Superior temporal gyrus (tissue), 1 donor: ENCODE measurements around the gene BCL11A.

Experiments
- DNase-seq: peaks from one replicate; pipeline ENCODE4 v3.0.0-alpha.2; 2016; ENCODE audit errors: extremely low spot score

The BCL11A gene

DNA sequence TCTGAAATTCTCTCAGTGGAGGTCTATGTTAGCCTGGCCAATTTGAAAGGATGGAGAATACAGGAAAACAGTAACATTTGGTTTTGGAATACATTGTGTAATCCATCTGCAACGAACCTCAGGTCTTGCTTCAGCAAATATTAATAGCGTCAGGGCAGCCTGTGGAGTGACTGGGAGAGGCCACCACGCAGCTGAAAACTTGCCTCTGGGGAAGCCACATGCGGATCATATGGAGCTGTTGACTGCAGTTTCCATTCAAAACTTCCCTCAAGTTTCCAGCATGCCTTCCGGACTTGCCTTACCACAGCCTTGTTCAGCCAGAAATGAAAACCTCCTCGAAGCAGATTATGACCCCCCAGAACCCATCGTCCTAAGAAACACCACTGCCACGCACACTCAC is 25.7 kb downstream of the BCL11A start:
- DNase-seq = no peak

DNA sequence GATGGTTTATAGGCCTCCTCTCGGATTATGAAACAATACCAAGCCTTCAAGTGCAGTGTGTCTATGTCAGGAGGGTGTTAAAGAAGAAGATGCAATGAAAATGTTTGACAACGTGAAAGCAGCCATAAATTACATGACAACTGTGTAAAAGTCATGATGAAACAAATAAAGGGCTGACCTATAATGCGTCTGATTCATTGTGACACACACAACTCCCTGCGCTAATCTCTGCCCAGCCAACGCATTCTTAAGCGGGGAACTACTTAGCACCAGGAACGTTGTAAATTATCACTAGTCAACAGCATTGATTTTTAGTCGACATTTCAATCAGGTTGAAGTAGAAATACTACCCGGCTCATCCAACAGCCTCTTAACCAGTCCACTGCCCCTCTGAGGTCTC is 26.8 kb downstream of the BCL11A start:
- DNase-seq = no peak

- DNase-seq = no peak
These were observed 27.6 kb downstream of the BCL11A start for GRCh38 chr2:60525899-60526298.

GRCh38 chr2:60524874-60525273 is 28.6 kb downstream of the BCL11A start:
- DNase-seq = no peak

DNA sequence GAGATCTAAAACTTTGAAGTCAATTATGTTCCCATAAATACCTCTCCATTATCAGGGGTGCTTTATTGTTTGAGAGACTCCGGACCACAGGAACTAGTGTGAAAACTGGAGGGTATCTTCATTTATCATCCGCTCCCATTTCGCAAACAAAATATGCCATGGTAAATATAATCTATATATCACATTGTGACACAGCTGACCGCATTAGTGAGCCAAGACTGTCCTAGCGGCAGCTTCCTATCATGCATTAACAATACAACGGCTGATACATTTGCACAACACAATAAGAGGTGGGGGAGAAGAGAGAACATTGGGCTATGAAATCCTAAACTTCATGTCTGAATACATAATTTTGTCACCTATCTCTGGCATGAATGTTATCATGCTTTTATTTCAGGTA is 29.5 kb downstream of the BCL11A start:
- no peak for DNase-seq

GRCh38 chr2:60522462-60522861 is 31.0 kb downstream of the BCL11A start:
- no peak for DNase-seq

- no peak for DNase-seq
These were observed 31.8 kb downstream of the BCL11A start for GRCh38 chr2:60521626-60522025.

DNA sequence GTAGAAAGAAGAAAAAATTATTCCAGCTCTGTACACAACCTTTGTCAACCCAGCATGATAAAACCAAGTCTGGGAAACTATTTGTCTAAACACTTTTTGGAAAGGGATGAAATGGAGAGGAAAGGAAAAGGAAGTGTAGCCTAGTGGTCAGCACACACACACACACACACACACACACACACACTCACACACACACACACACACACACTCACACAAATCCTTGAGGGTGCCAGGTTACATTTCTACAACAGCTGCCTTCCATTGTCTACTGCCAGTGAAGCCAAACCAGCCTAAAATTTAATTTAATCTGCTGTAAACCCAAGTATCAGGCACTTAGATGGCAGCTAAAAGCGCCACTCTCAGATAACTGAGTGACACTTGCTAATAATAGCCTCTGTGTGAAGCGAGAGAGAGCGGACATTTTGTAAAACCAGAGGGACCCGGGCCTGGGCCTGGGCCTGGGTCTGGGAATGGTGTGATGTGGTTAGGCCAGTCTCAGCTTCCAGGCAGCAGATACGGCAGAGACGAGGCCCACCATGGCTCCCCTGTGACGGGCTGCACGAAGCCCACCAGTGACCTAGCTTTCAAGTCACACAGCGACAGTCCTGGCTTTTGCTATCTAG is 32.4 kb downstream of the BCL11A start:
- DNase-seq = no peak

GRCh38 chr2:60520151-60520876 is 33.1 kb downstream of the BCL11A start:
- DNase-seq = no peak

- no peak for DNase-seq
These were observed 34.1 kb downstream of the BCL11A start for GRCh38 chr2:60519231-60519863.

DNA sequence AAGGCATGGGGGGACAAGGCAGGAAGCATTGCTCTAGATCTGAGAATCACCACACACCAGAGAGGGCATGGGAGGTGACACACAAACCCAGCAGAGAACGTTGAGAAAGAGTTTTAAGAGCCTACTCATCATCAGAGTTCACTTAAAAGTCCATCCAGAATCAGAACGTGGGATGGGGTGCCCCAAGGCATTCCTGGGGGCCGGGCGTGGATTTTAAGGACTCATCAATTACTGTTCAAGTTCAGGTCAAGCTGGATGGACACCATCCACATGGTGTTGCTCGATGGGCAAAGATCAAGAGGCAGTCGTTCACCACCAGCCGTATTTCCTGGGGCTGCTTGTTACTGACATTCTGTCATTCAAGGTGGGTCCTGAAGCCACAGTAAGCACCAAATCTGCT is 34.9 kb downstream of the BCL11A start:
- no peak for DNase-seq

GRCh38 chr2:60517446-60517845 is 36.0 kb downstream of the BCL11A start:
- no peak for DNase-seq

- no peak for DNase-seq
These were observed 36.6 kb downstream of the BCL11A start for GRCh38 chr2:60516826-60517225.

GRCh38 chr2:60516383-60516811 is 37.1 kb downstream of the BCL11A start:
- no peak for DNase-seq

GRCh38 chr2:60515721-60516226 is 37.7 kb downstream of the BCL11A start:
- DNase-seq = no peak

DNA sequence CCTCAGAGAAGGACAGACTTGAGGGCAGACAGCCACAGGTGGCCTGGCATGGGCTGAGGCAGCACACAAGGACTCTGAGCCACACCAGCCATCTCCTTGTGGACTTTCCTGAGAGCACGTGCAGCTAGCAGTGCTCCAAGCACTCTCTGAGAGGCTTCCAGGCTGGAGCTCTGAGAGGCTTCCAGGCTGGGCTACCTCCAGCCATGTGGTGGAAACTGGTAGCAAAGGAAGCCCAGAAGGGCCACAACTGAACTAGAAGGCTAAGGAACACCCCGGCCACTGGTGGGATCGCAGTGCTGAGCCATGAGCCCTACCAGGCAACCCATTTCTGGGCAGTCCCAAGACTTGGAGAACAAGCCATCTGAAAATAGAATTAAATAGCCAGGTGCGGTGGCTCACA is 39.5 kb downstream of the BCL11A start:
- DNase-seq = no peak

DNA sequence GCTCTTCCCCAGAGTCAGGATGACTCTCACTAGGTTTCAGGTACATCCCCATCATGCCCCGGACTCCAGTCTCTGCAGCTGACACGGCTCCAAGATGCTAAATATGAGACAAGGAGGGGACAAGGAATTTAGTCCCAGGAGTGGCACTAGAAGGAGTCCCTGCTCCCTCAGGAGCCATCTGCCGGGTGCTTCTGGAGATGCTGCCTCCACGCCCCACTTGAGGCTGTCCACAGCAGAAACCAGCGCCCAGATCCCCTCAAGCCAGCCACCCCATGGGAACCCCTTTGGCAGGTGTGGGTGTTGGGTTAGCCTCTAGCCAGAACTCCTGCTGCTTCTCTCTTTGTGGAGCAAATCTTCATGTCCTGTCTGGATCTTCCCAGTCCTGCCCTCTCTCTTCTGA is 40.3 kb downstream of the BCL11A start:
- DNase-seq = no peak

DNA sequence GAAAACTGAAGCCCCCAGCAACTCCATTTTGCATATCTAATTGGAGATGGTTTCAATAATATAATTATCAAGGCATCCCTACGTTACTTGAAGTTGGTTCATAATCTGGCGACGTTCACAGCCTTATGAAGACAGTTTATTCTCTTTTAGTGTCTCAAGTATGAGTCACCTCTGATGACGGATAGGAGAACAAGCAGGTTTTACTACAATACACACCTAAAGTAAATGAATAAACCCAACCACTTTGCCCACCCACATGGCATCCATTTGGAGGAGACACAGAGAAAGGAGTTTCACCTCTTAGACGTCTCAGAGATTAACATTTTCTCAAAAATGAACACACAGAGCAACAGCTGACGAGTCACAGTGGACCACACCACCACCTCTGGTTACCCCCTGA is 40.8 kb downstream of the BCL11A start:
- peak; percentile 11 for DNase-seq

DNA sequence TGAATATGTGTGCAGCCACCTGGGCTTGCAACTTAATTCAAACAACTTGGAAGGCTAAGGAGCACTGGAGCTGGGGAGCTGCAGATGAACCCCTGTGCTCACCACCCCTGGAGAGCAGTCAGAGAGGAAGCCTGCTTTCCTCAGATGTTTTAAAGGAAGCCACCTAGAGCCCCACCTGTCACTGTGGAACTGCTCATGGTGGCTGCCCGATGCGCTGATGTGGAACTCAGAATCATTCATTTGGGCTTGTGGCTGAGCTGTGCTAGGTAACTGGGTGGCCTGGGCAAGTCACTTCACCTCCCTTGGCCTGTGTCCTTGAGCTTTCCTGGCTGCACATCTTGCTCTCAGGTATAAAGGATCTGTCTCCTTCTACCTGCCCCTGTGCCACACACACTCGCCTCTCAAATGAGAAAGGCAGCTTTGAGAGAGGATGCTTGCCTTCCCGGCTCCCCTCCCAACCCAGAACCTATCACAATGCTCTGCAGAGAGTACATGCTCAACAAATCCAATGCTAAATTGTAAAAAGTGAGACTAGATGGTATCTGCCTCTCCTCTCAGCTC is 41.3 kb downstream of the BCL11A start:
- no peak for DNase-seq

DNA sequence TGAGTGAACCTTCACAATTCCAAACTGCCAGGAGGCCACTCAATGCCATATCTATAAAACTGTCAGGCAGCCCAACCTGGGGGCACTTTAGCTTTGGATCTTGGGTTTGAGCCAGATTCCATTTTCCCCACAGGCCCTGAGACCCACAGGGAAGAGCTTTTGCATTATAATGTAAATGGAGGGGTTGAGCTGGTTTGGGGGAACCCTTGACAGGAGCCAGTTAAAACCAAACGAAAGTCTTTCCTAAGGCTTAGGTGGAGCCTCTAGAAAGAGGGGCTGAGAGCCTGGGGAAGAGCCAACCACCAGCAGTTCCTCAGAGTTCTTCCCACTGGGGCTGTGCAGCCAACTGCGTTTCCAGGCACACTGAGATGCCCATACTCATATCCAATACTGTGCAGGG is 42.7 kb downstream of the BCL11A start:
- DNase-seq = no peak

GRCh38 chr2:60509066-60509465 is 44.4 kb downstream of the BCL11A start:
- no peak for DNase-seq

- no peak for DNase-seq
These were observed 45.0 kb downstream of the BCL11A start for GRCh38 chr2:60508339-60508917.
